ENCODE data around the gene MINDY4.

Gene MINDY4

GRCh38 chr7:30901856-30902255, 130.6 kb downstream of the MINDY4 start:
- H3K9me3 ChIP-seq (ENCODE audit: control insufficient read depth, insufficient read depth, low read length) = no peaks in the 10 kb centered on the region
- no peaks in the 10 kb centered on the region for H3K4me1 ChIP-seq (ENCODE audit: control insufficient read depth, insufficient read depth, low read length)
- H3K4me3 ChIP-seq (ENCODE audit: low read length) = no peak overlapping the region
- H3K36me3 ChIP-seq (ENCODE audit: control insufficient read depth, insufficient read depth, low read length) = no peaks in the 10 kb centered on the region
- WGBS (ENCODE audit: insufficient coverage, insufficient read length) = no CpG with 5 or more reads among the region's 2 CpGs
- no peaks in the 10 kb centered on the region for H3K27me3 ChIP-seq (ENCODE audit: control insufficient read depth, insufficient read depth, low read length)
- no peak overlapping the region for H3K27ac ChIP-seq (ENCODE audit: low read length)
- no peak for DNase-seq (ENCODE audit: low read depth, low spot score)

GRCh38 chr7:30902466-30902865, 131.2 kb downstream of the MINDY4 start:
- Histone ChIP-seq H3K4me3 (ENCODE audit: low read length) (no peak overlapping the region), H3K4me1 (ENCODE audit: control insufficient read depth, insufficient read depth, low read length) (no peaks in the 10 kb centered on the region), H3K9me3 (ENCODE audit: control insufficient read depth, insufficient read depth, low read length) (no peaks in the 10 kb centered on the region), H3K36me3 (ENCODE audit: control insufficient read depth, insufficient read depth, low read length) (no peaks in the 10 kb centered on the region), H3K27me3 (ENCODE audit: control insufficient read depth, insufficient read depth, low read length) (no peaks in the 10 kb centered on the region), H3K27ac (ENCODE audit: low read length) (no peak overlapping the region)
- DNase-seq (ENCODE audit: low read depth, low spot score) = no peak
- WGBS (ENCODE audit: insufficient coverage, insufficient read length) = no CpG with 5 or more reads among the region's 11 CpGs

- Histone ChIP-seq H3K4me3 (ENCODE audit: low read length) (no peak overlapping the region), H3K27me3 (ENCODE audit: control insufficient read depth, insufficient read depth, low read length) (no peaks in the 10 kb centered on the region)
- WGBS (ENCODE audit: insufficient coverage, insufficient read length) = no CpG with 5 or more reads among the region's 8 CpGs
These were observed 131.9 kb downstream of the MINDY4 start for GRCh38 chr7:30903146-30903545.

GRCh38 chr7:30904561-30904960, 133.3 kb downstream of the MINDY4 start:
- DNase-seq (ENCODE audit: low read depth, low spot score) = no peak
- Histone ChIP-seq H3K4me3 (ENCODE audit: low read length) (no peak overlapping the region), H3K4me1 (ENCODE audit: control insufficient read depth, insufficient read depth, low read length) (0 out of 2 replicates have a peak, but pooled peaks cover 1% of the 10 kb centered on the region), H3K36me3 (ENCODE audit: control insufficient read depth, insufficient read depth, low read length) (no peaks in the 10 kb centered on the region), H3K27ac (ENCODE audit: low read length) (no peak overlapping the region), H3K27me3 (ENCODE audit: control insufficient read depth, insufficient read depth, low read length) (no peaks in the 10 kb centered on the region), H3K9me3 (ENCODE audit: control insufficient read depth, insufficient read depth, low read length) (no peaks in the 10 kb centered on the region)
- WGBS (ENCODE audit: insufficient coverage, insufficient read length) = no CpG with 5 or more reads among the region's 9 CpGs

More at GRCh38 chr7:30903146-30903545, 131.9 kb downstream of the MINDY4 start:
- Histone ChIP-seq H3K4me1 (ENCODE audit: control insufficient read depth, insufficient read depth, low read length) (0 out of 2 replicates have a peak, but pooled peaks cover 1% of the 10 kb centered on the region), H3K9me3 (ENCODE audit: control insufficient read depth, insufficient read depth, low read length) (no peaks in the 10 kb centered on the region), H3K27ac (ENCODE audit: low read length) (no peak overlapping the region), H3K36me3 (ENCODE audit: control insufficient read depth, insufficient read depth, low read length) (no peaks in the 10 kb centered on the region)
- DNase-seq (ENCODE audit: low read depth, low spot score) = no peak

- no peak for DNase-seq (ENCODE audit: low read depth, low spot score)
- Histone ChIP-seq H3K4me3 (ENCODE audit: low read length) (no peak overlapping the region), H3K27ac (ENCODE audit: low read length) (no peak overlapping the region), H3K36me3 (ENCODE audit: control insufficient read depth, insufficient read depth, low read length) (no peaks in the 10 kb centered on the region), H3K4me1 (ENCODE audit: control insufficient read depth, insufficient read depth, low read length) (0 out of 2 replicates have a peak, but pooled peaks cover 1% of the 10 kb centered on the region), H3K27me3 (ENCODE audit: control insufficient read depth, insufficient read depth, low read length) (no peaks in the 10 kb centered on the region), H3K9me3 (ENCODE audit: control insufficient read depth, insufficient read depth, low read length) (no peaks in the 10 kb centered on the region)
- no CpG with 5 or more reads among the region's 15 CpGs for WGBS (ENCODE audit: insufficient coverage, insufficient read length)
These were observed 134.1 kb downstream of the MINDY4 start for GRCh38 chr7:30905078-30906012.

GRCh38 chr7:30906014-30906413, 134.8 kb downstream of the MINDY4 start:
- Histone ChIP-seq H3K27me3 (ENCODE audit: control insufficient read depth, insufficient read depth, low read length) (no peaks in the 10 kb centered on the region), H3K4me1 (ENCODE audit: control insufficient read depth, insufficient read depth, low read length) (0 out of 2 replicates have a peak, but pooled peaks cover 1% of the 10 kb centered on the region), H3K4me3 (ENCODE audit: low read length) (no peak overlapping the region), H3K9me3 (ENCODE audit: control insufficient read depth, insufficient read depth, low read length) (no peaks in the 10 kb centered on the region), H3K27ac (ENCODE audit: low read length) (no peak overlapping the region), H3K36me3 (ENCODE audit: control insufficient read depth, insufficient read depth, low read length) (no peaks in the 10 kb centered on the region)
- no CpG with 5 or more reads among the region's 7 CpGs for WGBS (ENCODE audit: insufficient coverage, insufficient read length)
- DNase-seq (ENCODE audit: low read depth, low spot score) = no peak

GRCh38 chr7:30906515-30907240, 135.5 kb downstream of the MINDY4 start:
- no peaks in the 10 kb centered on the region for H3K36me3 ChIP-seq (ENCODE audit: control insufficient read depth, insufficient read depth, low read length)
- no peaks in the 10 kb centered on the region for H3K9me3 ChIP-seq (ENCODE audit: control insufficient read depth, insufficient read depth, low read length)
- no peaks in the 10 kb centered on the region for H3K27me3 ChIP-seq (ENCODE audit: control insufficient read depth, insufficient read depth, low read length)
- no peak overlapping the region for H3K4me3 ChIP-seq (ENCODE audit: low read length)
- no peak overlapping the region for H3K27ac ChIP-seq (ENCODE audit: low read length)
- no CpG with 5 or more reads among the region's 11 CpGs for WGBS (ENCODE audit: insufficient coverage, insufficient read length)
- 0 out of 2 replicates have a peak, but pooled peaks cover 1% of the 10 kb centered on the region for H3K4me1 ChIP-seq (ENCODE audit: control insufficient read depth, insufficient read depth, low read length)
- DNase-seq (ENCODE audit: low read depth, low spot score) = no peak

GRCh38 chr7:30907527-30908267, 136.5 kb downstream of the MINDY4 start:
- Histone ChIP-seq H3K4me3 (ENCODE audit: low read length) (no peak overlapping the region), H3K9me3 (ENCODE audit: control insufficient read depth, insufficient read depth, low read length) (no peaks in the 10 kb centered on the region), H3K4me1 (ENCODE audit: control insufficient read depth, insufficient read depth, low read length) (0 out of 2 replicates have a peak, but pooled peaks cover 1% of the 10 kb centered on the region), H3K27ac (ENCODE audit: low read length) (no peak overlapping the region), H3K27me3 (ENCODE audit: control insufficient read depth, insufficient read depth, low read length) (no peaks in the 10 kb centered on the region), H3K36me3 (ENCODE audit: control insufficient read depth, insufficient read depth, low read length) (no peaks in the 10 kb centered on the region)
- no peak for DNase-seq (ENCODE audit: low read depth, low spot score)
- WGBS (ENCODE audit: insufficient coverage, insufficient read length) = no CpG with 5 or more reads among the region's 14 CpGs

GRCh38 chr7:30908681-30909080, 137.5 kb downstream of the MINDY4 start:
- Histone ChIP-seq H3K4me1 (ENCODE audit: control insufficient read depth, insufficient read depth, low read length) (0 out of 2 replicates have a peak, but pooled peaks cover 1% of the 10 kb centered on the region), H3K36me3 (ENCODE audit: control insufficient read depth, insufficient read depth, low read length) (no peaks in the 10 kb centered on the region), H3K27me3 (ENCODE audit: control insufficient read depth, insufficient read depth, low read length) (no peaks in the 10 kb centered on the region), H3K27ac (ENCODE audit: low read length) (no peak overlapping the region), H3K9me3 (ENCODE audit: control insufficient read depth, insufficient read depth, low read length) (no peaks in the 10 kb centered on the region), H3K4me3 (ENCODE audit: low read length) (no peak overlapping the region)
- no CpG with 5 or more reads among the region's 10 CpGs for WGBS (ENCODE audit: insufficient coverage, insufficient read length)
- DNase-seq (ENCODE audit: low read depth, low spot score) = peak; percentile 33

GRCh38 chr7:30909431-30909830, 138.2 kb downstream of the MINDY4 start:
- H3K36me3 ChIP-seq (ENCODE audit: control insufficient read depth, insufficient read depth, low read length) = no peaks in the 10 kb centered on the region
- no peaks in the 10 kb centered on the region for H3K9me3 ChIP-seq (ENCODE audit: control insufficient read depth, insufficient read depth, low read length)
- no peak overlapping the region for H3K27ac ChIP-seq (ENCODE audit: low read length)
- no peaks in the 10 kb centered on the region for H3K27me3 ChIP-seq (ENCODE audit: control insufficient read depth, insufficient read depth, low read length)
- peaks cover 1% of the 10 kb centered on the region; the same call in 1 of the 2 replicates for H3K4me1 ChIP-seq (ENCODE audit: control insufficient read depth, insufficient read depth, low read length)
- WGBS (ENCODE audit: insufficient coverage, insufficient read length) = no CpG with 5 or more reads among the region's 6 CpGs
- H3K4me3 ChIP-seq (ENCODE audit: low read length) = no peak overlapping the region
- DNase-seq (ENCODE audit: low read depth, low spot score) = no peak

Measured in iPS DF 6.9 (cell line).